ENCODE results near the gene MAD1L1.

GRCh38 chr7:1872191-1873069, 360.3 kb downstream of the MAD1L1 start:
- TF ChIP-seq CTCF (IDR thresholded peaks at IDR 0.05): no peak
- TF ChIP-seq POLR2A (IDR thresholded peaks at IDR 0.05): no peak
